MCF 10A (cell line): Measurements from ENCODE around the gene ARHGEF28. TPM values are rescaled to one million over a fixed set of nuclear protein-coding genes. Genes with fewer than 3 reads are reported as not detected.

Experiments used
- BruUV-seq: library from RNA; stranded (reverse); fragments of 400-500 nt; replicated peaks from 2 replicates; lab custom pipeline; 2021; lab: Mats Ljungman, UMichigan
- CTCF ChIA-PET: fragments of 300-600 bp; sonication (Branson Sonifier 250); formaldehyde crosslinking; extraction: SDS; loops from one replicate; lab custom pipeline; 2021; ENCODE audit warnings: antibody characterized with exemption, inconsistent platforms; lab: Yijun Ruan, JAX
- POLR2A ChIA-PET: fragments of 300-600, 350-650 bp; sonication (Branson Sonifier 250); formaldehyde crosslinking; extraction: SDS; loops from one replicate; lab custom pipeline; 2020; ENCODE audit warnings: antibody characterized with exemption, inconsistent platforms; lab: Yijun Ruan, JAX
- DNase-seq: peaks from one replicate; pipeline ENCODE4 v3.0.0-alpha.2; 2018; ENCODE audit not compliant: unreplicated experiment
- H3K27ac Mint-ChIP-seq: one replicate; pipeline ENCODE4 v1.8.0; 2022; ENCODE audit warnings: mild to moderate bottlenecking, low read depth, mixed read lengths; ENCODE audit not compliant: unreplicated experiment
- H3K27me3 Mint-ChIP-seq: one replicate; pipeline ENCODE4 v1.8.0; 2022; ENCODE audit warnings: mixed read lengths; ENCODE audit not compliant: insufficient read depth, unreplicated experiment
- H3K36me3 Mint-ChIP-seq: one replicate; pipeline ENCODE4 v1.8.0; 2022; ENCODE audit warnings: mild to moderate bottlenecking, moderate library complexity, mixed read lengths; ENCODE audit not compliant: insufficient read depth, unreplicated experiment
- H3K4me1 Mint-ChIP-seq: one replicate; pipeline ENCODE4 v1.8.0; 2022; ENCODE audit warnings: mixed read lengths; ENCODE audit not compliant: insufficient read depth, unreplicated experiment
- H3K4me3 Mint-ChIP-seq: one replicate; pipeline ENCODE4 v1.8.0; 2022; ENCODE audit warnings: mild to moderate bottlenecking, moderate library complexity, mixed read lengths; ENCODE audit not compliant: unreplicated experiment
- H3K9me3 Mint-ChIP-seq: one replicate; pipeline ENCODE4 v1.8.0; 2022; ENCODE audit warnings: mixed read lengths; ENCODE audit not compliant: unreplicated experiment
- intact Hi-C: fragments of 100-400 bp; cut with micrococcal nuclease; formaldehyde crosslinking; loops from 2 replicates; pipeline ENCODE4 v1.14.1; 2022
- total RNA-seq: library from RNA; stranded (reverse); gene quantifications from 2 replicates; pipeline ENCODE4 v1.2.3, GENCODE V29; 2022
- TF ChIP-seq, protein P1 (sequence below): fragments of 200-600 bp; IDR thresholded peaks from one replicate; pipeline ENCODE4 v1.8.0; 2022; ENCODE audit warnings: antibody characterized with exemption, mild to moderate bottlenecking; ENCODE audit not compliant: unreplicated experiment

ARHGEF28 gene
- total RNA-seq, 1 experiment from 2014 or later = 34.8 TPM

DNA sequence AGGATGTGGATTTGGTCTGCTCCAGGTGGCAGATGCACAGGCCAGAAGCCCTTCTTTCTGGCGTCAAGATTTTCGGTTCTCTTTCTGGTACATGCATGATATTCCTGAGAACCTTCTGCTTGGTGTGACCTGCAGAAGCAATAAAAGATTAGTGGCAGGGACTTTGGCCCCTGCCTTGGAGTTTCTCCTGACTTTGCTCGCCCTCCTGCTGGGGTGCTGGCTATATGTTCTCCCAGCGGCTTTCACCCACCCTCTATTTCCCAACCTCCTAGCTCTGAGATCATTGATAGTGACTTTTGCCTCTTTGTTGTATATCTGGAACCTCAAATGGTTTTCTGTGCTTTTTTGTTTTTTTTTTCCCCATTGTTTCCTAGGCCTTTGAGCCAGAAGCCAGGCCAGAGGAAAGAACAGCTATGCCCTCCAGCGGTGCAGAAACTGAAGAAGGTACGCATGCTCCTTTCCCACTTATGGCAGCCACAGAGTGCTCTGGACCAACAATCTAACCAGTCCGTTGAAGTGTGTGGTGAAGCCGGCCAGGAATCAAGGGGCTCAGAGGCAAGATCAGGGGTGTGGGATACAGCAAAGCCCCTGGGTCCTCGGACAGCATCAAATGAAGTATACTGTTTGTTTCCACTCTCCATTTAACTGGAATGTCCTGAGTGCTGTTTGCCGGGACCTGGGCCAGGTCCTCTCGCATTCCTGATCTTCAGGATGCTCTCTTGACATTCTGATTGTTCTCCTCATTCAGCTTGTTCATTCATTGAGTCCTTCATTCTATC is 154.5 kb downstream of the ARHGEF28 start:
- no peak overlapping the region for H3K27ac Mint-ChIP-seq
- no peak overlapping the region for H3K4me3 Mint-ChIP-seq
- H3K9me3 Mint-ChIP-seq = no peaks in the 10 kb centered on the region
- intact Hi-C loops = no loop called here
- TF ChIP-seq, protein P1, sequence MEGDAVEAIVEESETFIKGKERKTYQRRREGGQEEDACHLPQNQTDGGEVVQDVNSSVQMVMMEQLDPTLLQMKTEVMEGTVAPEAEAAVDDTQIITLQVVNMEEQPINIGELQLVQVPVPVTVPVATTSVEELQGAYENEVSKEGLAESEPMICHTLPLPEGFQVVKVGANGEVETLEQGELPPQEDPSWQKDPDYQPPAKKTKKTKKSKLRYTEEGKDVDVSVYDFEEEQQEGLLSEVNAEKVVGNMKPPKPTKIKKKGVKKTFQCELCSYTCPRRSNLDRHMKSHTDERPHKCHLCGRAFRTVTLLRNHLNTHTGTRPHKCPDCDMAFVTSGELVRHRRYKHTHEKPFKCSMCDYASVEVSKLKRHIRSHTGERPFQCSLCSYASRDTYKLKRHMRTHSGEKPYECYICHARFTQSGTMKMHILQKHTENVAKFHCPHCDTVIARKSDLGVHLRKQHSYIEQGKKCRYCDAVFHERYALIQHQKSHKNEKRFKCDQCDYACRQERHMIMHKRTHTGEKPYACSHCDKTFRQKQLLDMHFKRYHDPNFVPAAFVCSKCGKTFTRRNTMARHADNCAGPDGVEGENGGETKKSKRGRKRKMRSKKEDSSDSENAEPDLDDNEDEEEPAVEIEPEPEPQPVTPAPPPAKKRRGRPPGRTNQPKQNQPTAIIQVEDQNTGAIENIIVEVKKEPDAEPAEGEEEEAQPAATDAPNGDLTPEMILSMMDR = no peak
- peaks cover 17% of the 10 kb centered on the region for H3K36me3 Mint-ChIP-seq
- CTCF ChIA-PET = interaction anchor here (1.0 to 5.4 kb wide), 4 partner anchors 9 to 199 kb away, joined by 3 to 34 read pairs (median 10); no protein-coding TSS in a partner anchor
- DNase-seq = no peak
- H3K4me1 Mint-ChIP-seq = peaks cover under 1% of the 10 kb centered on the region
- POLR2A ChIA-PET = no interaction called here
- H3K27me3 Mint-ChIP-seq = no peaks in the 10 kb centered on the region
- no TSS peak for BruUV-seq

DNA sequence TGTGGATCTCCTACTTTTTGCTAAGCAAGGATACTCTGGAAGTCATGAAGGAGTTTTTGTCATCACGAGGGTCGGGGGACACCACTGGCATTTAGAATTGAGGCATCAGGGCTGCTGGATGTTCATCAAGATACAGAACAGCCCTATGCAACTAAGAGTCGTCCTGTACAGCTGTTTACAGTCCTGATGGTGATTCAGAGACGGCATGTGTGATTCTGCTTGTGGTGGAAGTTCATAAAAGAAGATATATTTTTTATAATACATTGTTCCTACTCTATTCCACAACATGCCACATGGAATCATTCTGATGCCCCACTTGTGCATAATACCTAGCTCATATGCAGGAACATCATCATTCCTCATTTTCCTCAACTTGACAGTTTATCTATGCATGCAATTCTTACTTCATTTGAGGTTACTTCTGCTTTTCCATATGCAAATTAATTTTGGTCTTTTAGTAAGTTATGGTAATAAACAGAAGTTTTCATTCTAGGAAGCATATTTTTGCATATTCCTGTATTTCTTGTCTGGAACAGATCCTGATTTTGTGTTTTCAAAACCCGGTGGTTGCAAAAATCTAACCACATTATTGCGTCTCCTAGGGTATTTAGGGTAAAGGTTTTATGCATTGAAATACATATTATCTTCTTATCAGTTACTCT is 155.2 kb downstream of the ARHGEF28 start:
- no peaks in the 10 kb centered on the region for H3K27me3 Mint-ChIP-seq
- ChIA-PET CTCF (interaction anchor here (0.9 to 5.4 kb wide), 5 partner anchors 8 to 200 kb away, joined by 3 to 34 read pairs (median 4); no protein-coding TSS in a partner anchor), POLR2A (no interaction called here)
- intact Hi-C loops = no loop called here
- TF ChIP-seq, protein P1 = no peak
- no TSS peak for BruUV-seq
- no peak for DNase-seq
- H3K4me3 Mint-ChIP-seq = no peak overlapping the region
- no peaks in the 10 kb centered on the region for H3K9me3 Mint-ChIP-seq
- H3K36me3 Mint-ChIP-seq = peaks cover 17% of the 10 kb centered on the region
- no peak overlapping the region for H3K27ac Mint-ChIP-seq
- peaks cover 8% of the 10 kb centered on the region for H3K4me1 Mint-ChIP-seq

DNA sequence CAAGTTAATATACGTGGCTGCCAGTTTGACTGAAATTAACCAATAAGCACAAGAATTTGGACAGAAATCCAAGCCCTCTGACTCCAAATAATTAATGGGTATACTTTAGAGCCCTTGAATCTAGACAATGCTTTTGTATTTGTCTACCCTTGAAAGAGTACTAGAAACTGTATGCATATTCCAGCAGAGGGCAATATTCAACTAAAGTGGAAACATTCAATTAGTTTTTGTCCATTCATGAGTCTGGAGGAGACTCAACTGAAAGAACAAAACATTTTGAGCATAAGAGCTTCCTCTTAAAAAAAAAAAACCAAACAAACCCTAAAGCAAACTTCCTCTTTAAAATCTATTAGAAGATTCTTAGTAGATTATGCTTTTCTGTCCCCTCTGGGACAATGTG is 157.8 kb downstream of the ARHGEF28 start:
- intact Hi-C loops = no loop called here
- TF ChIP-seq, protein P1 = peak; percentile 30
- DNase-seq = no peak
- Mint-ChIP-seq H3K27me3 (no peaks in the 10 kb centered on the region), H3K4me1 (peaks cover 13% of the 10 kb centered on the region), H3K36me3 (peaks cover 17% of the 10 kb centered on the region), H3K9me3 (no peaks in the 10 kb centered on the region), H3K4me3 (no peak overlapping the region), H3K27ac (peak overlapping the region; percentile 3)
- POLR2A ChIA-PET = interaction anchor here (1.4 kb wide), 1 partner anchor 219 kb away, joined by 4 read pairs; no protein-coding TSS in a partner anchor
- no TSS peak for BruUV-seq
- CTCF ChIA-PET = interaction anchor here (0.6 to 5.4 kb wide), 10 partner anchors 8 to 1553 kb away, joined by 3 to 34 read pairs (median 4); partner anchors contain the start of gene HMGCR
